DMS79 (cell line): Measurements from ENCODE around the gene INKA1.
"Not testable (repeated sequence)": the region's sequence is repeated elsewhere in the genome, so short reads cannot be mapped to it uniquely, and the experiment has no call there.

Experiments
- DNase-seq: peaks from one replicate; lab custom pipeline; 2025; lab: John Stamatoyannopoulos, UW

INKA1 gene

GRCh38 chr3:49807431-49808114 is 4.5 kb downstream of the INKA1 start:
- no peak for DNase-seq

GRCh38 chr3:49812916-49813496 is 9.9 kb downstream of the INKA1 start:
- peak; percentile 0 for DNase-seq

GRCh38 chr3:49813497-49814174 is 10.6 kb downstream of the INKA1 start, which contains the start of gene UBA7:
Gene UBA7, minus strand, starts transcription at chr3:49813953. Its CDS starts 166 bp downstream, at chr3:49813787.
- DNase-seq: peak; percentile 20

GRCh38 chr3:49823131-49823530 is 20.1 kb downstream of the INKA1 start:
- DNase-seq: not testable (repeated sequence)

- no peak for DNase-seq
Measured at GRCh38 chr3:49826016-49826415, 23.0 kb downstream of the INKA1 start.

GRCh38 chr3:49831341-49831740 is 28.3 kb downstream of the INKA1 start:
- DNase-seq: no peak

- DNase-seq: peak; percentile 27
Measured at GRCh38 chr3:49839193-49839809, 36.2 kb downstream of the INKA1 start.

- DNase-seq: no peak
Measured at GRCh38 chr3:49840388-49840787, 37.3 kb downstream of the INKA1 start.

- DNase-seq: no peak
Measured at GRCh38 chr3:49841126-49841696, 38.1 kb downstream of the INKA1 start.

GRCh38 chr3:49841806-49842205 is 38.7 kb downstream of the INKA1 start:
- DNase-seq: no peak

GRCh38 chr3:49842843-49843517 is 39.9 kb downstream of the INKA1 start:
- no peak for DNase-seq

- no peak for DNase-seq
Measured at GRCh38 chr3:49844464-49845183, 41.6 kb downstream of the INKA1 start.

- no peak for DNase-seq
Measured at GRCh38 chr3:49845694-49846093, 42.6 kb downstream of the INKA1 start.
